Chondrocyte (in vitro differentiated cells): ENCODE results near the gene SLIT3. TPM values are rescaled to one million over a fixed set of nuclear protein-coding genes. Genes with fewer than 3 reads are reported as not detected.

Experiments
- DNase-seq: peaks from one replicate; pipeline ENCODE4 v3.0.0; 2021; ENCODE audit warnings: mixed read lengths, low spot score
- H3K27ac Mint-ChIP-seq: one replicate; pipeline ENCODE4 v1.8.0; 2021; ENCODE audit warnings: mild to moderate bottlenecking, moderate library complexity, mixed read lengths; ENCODE audit not compliant: unreplicated experiment
- H3K27me3 Mint-ChIP-seq: 2 replicates; pipeline ENCODE4 v1.8.0; 2021; ENCODE audit warnings: low read depth, mixed read lengths
- H3K36me3 Mint-ChIP-seq: 2 replicates; pipeline ENCODE4 v1.8.0; 2021; ENCODE audit warnings: low read depth, mixed read lengths
- H3K4me1 Mint-ChIP-seq: 2 replicates; pipeline ENCODE4 v1.8.0; 2021; ENCODE audit warnings: low read depth, mild to moderate bottlenecking, mixed read lengths
- H3K4me3 Mint-ChIP-seq: one replicate; pipeline ENCODE4 v1.8.0; 2021; ENCODE audit warnings: mild to moderate bottlenecking, moderate library complexity, mixed read lengths; ENCODE audit not compliant: unreplicated experiment
- H3K9me3 Mint-ChIP-seq: 2 replicates; pipeline ENCODE4 v1.8.0; 2021; ENCODE audit warnings: low read depth, mixed read lengths
- CTCF ChIP-seq: fragments of 200-600 bp; sonication (generic); IDR thresholded peaks from 2 replicates; pipeline ENCODE4 v1.5.0; 2021; ENCODE audit warnings: antibody characterized with exemption, mild to moderate bottlenecking, moderate library complexity
- total RNA-seq: library from RNA; stranded (reverse); gene quantifications from 3 replicates; pipeline ENCODE4 v1.2.1, GENCODE V29; 2021

Gene SLIT3
- total RNA-seq, 1 donor from 2014 or later: 116 TPM

GRCh38 chr5:168655316-168655715, 645.6 kb downstream of the SLIT3 start:
- Mint-ChIP-seq H3K36me3 (no peaks in the 10 kb centered on the region), H3K4me1 (peaks cover 37% of the 10 kb centered on the region), H3K27ac (no peak overlapping the region), H3K4me3 (no peak overlapping the region), H3K9me3 (no peaks in the 10 kb centered on the region), H3K27me3 (no peaks in the 10 kb centered on the region)
- no peak for DNase-seq
- TF ChIP-seq CTCF: no peak

GRCh38 chr5:168654211-168654721, 646.7 kb downstream of the SLIT3 start:
- Mint-ChIP-seq H3K36me3 (no peaks in the 10 kb centered on the region), H3K27me3 (no peaks in the 10 kb centered on the region), H3K4me1 (peaks cover 37% of the 10 kb centered on the region), H3K27ac (peak overlapping the region; percentile 18), H3K9me3 (peaks cover 2% of the 10 kb centered on the region), H3K4me3 (no peak overlapping the region)
- TF ChIP-seq CTCF: no peak
- no peak for DNase-seq

- Mint-ChIP-seq H3K27ac (peak overlapping the region; percentile 18), H3K36me3 (no peaks in the 10 kb centered on the region), H3K4me3 (no peak overlapping the region), H3K27me3 (no peaks in the 10 kb centered on the region), H3K4me1 (peaks cover 37% of the 10 kb centered on the region), H3K9me3 (peaks cover 6% of the 10 kb centered on the region)
- DNase-seq: no peak
- TF ChIP-seq CTCF: no peak
Measured at GRCh38 chr5:168653626-168654025, 647.3 kb downstream of the SLIT3 start.

- peak overlapping the region; percentile 38 for H3K27ac Mint-ChIP-seq
Measured at GRCh38 chr5:168651648-168652047, 649.3 kb downstream of the SLIT3 start.

GRCh38 chr5:168649306-168649705, 651.6 kb downstream of the SLIT3 start:
- Mint-ChIP-seq H3K4me3 (no peak overlapping the region), H3K27me3 (no peaks in the 10 kb centered on the region), H3K4me1 (peaks cover 31% of the 10 kb centered on the region), H3K27ac (no peak overlapping the region), H3K36me3 (peaks cover 2% of the 10 kb centered on the region), H3K9me3 (peaks cover 6% of the 10 kb centered on the region)
- no peak for DNase-seq
- TF ChIP-seq CTCF: no peak

More at GRCh38 chr5:168651648-168652047, 649.3 kb downstream of the SLIT3 start:
- H3K36me3 Mint-ChIP-seq: no peaks in the 10 kb centered on the region
- H3K4me3 Mint-ChIP-seq: no peak overlapping the region
- no peak for DNase-seq
- TF ChIP-seq CTCF: no peak
- H3K9me3 Mint-ChIP-seq: peaks cover 6% of the 10 kb centered on the region
- H3K27me3 Mint-ChIP-seq: no peaks in the 10 kb centered on the region
- peaks cover 37% of the 10 kb centered on the region for H3K4me1 Mint-ChIP-seq
